Measurements from ENCODE around the gene NRG2.

Gene NRG2

GRCh38 chr5:140042643-140043507 is at the start of gene NRG2:
TSS of gene NRG2 (minus strand) at chr5:140043299.
- no peak for DNase-seq (ENCODE audit: low read depth)

GRCh38 chr5:140090251-140090650 is 47.2 kb upstream of the NRG2 start:
- DNase-seq (ENCODE audit: low read depth) = no peak

GRCh38 chr5:140084541-140084940 is 41.4 kb upstream of the NRG2 start:
- no peak for DNase-seq (ENCODE audit: low read depth)

DNA sequence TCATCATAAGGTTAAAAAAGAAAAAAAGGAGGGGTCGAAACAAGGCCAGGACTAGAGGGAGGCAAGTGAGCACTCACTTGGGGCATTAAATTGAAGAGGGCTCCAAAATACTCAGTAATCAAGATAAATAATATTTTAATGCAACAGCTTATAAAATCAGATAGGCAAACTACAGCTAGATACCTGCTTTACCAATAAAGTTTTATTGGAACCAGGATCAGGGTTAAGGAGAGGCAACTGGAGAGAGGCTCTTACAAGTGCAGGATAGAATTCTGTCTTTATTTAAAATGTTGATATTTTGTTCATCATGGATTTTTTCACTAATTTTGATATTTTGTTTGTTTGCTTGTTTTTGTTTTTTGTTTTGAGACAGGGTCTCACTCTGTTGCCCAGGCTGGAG is 40.6 kb upstream of the NRG2 start:
- DNase-seq (ENCODE audit: low read depth) = no peak

DNA sequence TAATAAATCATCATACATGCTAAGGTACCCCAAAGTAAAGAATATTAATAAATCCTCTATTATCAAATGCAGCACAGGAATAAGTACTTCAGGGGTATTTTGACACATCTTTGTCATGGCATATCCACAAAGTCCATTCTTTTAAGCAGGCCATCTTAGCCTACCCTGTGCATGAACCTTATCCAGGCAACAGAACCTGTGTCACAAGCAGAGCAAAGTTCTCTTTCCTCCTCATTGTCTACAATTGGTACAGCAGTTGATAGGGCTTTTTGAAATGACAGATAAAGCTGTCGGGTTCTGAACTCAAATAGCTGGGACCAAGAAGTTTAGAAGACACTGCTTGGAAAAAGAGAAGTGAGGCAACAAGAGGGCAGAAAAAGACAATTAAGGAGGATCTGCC is 40.0 kb upstream of the NRG2 start:
- DNase-seq (ENCODE audit: low read depth) = no peak

GRCh38 chr5:140076788-140077187 is 33.7 kb upstream of the NRG2 start:
- no peak for DNase-seq (ENCODE audit: low read depth)

DNA sequence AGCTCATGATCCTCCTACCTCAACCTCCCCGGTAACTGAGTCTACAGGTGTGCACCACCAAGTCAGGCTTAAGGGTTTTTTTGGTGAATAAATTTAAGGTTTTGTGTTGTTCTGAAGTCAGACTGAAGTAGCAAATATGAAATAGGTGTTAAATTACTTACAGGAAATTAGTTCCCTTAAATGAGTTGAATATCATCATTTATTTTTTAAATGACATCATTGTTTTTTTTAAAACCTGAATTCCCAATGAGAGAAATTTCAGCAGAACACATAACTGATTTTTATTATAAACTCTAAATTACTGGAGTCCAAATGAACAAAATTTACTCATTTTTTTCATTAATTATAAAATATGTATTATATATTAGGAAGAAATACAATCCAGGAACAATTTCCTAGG is 33.0 kb upstream of the NRG2 start:
- no peak for DNase-seq (ENCODE audit: low read depth)

GRCh38 chr5:140075371-140075770 is 32.3 kb upstream of the NRG2 start:
- DNase-seq (ENCODE audit: low read depth) = peak; percentile 8

DNA sequence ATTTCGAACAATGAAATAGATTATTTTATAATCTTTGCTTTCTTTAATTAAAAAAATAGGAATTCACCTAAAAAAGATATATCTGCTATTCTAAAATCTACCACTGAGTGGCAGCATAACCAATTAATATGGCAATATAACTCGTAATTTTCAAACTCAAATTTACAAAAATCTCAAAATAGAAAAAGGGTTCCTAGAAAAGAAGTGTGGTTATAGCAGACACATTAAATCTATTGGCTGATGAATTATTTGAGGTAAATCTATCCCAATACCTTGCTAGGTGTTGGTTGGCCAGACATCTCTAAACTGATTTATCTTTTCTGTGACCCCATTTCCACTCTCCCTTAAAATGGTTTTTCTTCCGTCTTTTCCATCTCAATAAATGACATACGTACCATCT is 30.2 kb upstream of the NRG2 start:
- peak; percentile 3 for DNase-seq (ENCODE audit: low read depth)

GRCh38 chr5:140072812-140073211 is 29.7 kb upstream of the NRG2 start:
- DNase-seq (ENCODE audit: low read depth) = no peak

- no peak for DNase-seq (ENCODE audit: low read depth)
Observed at GRCh38 chr5:140060816-140061215, 17.7 kb upstream of the NRG2 start.

- DNase-seq (ENCODE audit: low read depth) = no peak
Observed at GRCh38 chr5:140058212-140058932, 15.3 kb upstream of the NRG2 start.

DNA sequence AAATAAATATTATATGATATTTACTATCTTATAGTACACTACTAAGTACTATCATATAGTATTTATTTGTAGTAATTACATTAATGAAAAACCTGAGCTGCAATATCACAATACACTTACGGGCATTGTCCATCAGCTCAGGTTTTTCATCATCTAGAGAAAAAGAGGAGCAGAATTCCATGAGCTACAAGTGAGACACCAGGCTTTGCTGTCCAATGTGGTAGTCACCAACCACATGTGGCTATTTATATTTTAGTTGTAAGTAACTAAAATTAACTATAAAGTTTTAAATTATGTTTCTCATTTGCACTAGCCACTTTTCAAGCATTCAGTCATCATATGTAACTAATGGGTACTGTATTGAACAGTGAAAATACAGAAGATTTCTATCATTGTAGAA is 13.8 kb upstream of the NRG2 start:
- no peak for DNase-seq (ENCODE audit: low read depth)

DNA sequence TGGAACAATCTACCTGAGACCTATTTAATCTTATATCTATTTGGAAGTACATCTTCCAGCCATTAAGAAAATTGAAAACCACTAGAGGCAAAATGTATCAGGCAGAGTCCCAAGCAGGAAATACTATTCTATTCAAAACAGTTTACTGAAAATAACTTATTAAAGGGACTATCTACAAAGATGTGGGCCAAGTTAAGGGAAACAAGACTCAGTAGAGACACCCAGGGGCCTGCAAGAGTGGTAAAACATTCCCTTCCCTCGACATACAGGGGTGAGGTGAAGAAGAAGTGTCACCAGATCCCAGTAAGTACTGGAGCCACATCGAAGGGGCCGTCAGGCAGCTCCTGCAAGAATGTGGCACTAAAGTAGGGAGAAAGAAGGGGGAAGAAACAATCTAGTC is 12.1 kb upstream of the NRG2 start:
- no peak for DNase-seq (ENCODE audit: low read depth)

GRCh38 chr5:140054086-140054689 is 11.1 kb upstream of the NRG2 start:
- no peak for DNase-seq (ENCODE audit: low read depth)

- DNase-seq (ENCODE audit: low read depth) = no peak
Observed at GRCh38 chr5:140051950-140052349, 8.9 kb upstream of the NRG2 start.

GRCh38 chr5:140049713-140050112 is 6.6 kb upstream of the NRG2 start:
- DNase-seq (ENCODE audit: low read depth) = no peak

DNA sequence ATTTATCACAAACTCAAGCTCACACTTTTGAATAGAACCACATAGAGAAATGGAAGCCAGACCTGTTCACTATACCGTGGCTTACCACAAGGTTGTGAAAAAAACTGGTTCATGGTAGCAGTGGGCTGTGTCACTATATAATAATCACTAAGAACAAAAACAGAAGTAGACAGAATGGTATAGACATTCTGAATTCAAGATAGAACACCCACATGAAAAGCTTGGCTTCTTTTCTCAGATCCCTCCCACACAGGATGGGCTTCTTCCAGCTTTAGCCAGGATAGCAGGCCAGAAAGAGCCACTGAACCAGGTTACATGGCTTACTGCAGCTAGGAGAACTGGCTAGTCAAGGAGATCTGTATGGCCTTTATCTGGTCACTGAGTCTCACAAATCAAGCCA is 6.1 kb upstream of the NRG2 start:
- DNase-seq (ENCODE audit: low read depth) = no peak

GRCh38 chr5:140044041-140044440 is 942 bp upstream of the NRG2 start:
- DNase-seq (ENCODE audit: low read depth) = no peak

DNA sequence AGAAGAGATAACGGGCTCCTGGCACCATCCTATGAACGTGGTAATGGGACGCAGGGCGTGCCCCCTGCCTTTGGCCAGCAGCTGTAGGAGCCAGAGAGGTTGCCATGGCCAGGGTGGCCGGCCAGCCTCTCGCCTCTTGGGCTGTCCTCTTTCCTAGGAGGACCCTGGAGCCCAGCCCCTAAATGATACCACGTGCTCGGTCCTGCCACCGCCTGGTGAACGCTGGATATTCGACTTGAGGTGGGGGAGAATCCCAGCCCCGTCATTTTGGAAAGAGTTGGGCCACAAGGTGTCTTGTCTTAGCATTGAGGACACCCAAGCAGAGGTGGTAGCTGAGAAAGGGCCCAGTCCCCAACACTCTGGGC is 391 bp upstream of the NRG2 start:
- DNase-seq (ENCODE audit: low read depth) = no peak

DNA sequence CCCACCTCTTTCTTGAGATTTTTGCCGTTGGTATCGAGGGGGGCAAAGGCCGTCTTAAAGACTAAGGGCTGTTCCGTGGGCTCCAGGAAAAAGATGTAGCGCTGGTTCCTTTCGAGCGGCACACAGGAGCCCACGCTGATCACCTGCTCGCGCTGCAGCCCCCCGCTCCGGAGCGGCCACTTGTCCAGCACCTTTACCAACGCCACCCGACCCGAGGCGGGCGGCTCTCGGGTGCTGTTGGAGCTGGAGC is 781 bp downstream of the NRG2 start:
- DNase-seq (ENCODE audit: low read depth) = no peak

GRCh38 chr5:140041492-140042392 is 1.4 kb downstream of the NRG2 start:
- no peak for DNase-seq (ENCODE audit: low read depth)

DNA sequence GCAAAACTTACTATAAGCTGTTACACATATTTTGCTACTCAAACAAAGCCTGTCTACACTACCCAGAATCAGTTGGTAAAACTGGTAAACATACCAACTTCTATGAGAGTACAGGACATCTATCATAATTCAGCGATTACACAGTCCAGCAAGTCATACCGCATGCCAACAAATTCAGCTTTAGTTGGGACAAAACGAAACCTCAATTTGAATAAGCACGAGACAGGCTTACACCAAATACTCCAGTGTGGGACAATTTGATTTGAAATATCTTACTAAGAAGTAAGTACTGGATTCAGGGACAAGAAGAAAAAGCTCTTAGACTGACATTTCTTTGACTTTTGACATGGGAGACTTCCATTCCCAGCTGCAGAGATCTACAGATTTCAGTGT is 2.0 kb downstream of the NRG2 start:
- DNase-seq (ENCODE audit: low read depth) = no peak
